ENCODE measurements around the gene PDGFRA.
"Not testable (repeated sequence)": the region's sequence is repeated elsewhere in the genome, so short reads cannot be mapped to it uniquely, and the experiment has no call there.

The PDGFRA gene

GRCh38 chr4:54228056-54228527 lies 1.0 kb upstream of the PDGFRA start:
- no peak for DNase-seq

GRCh38 chr4:54228546-54228945 lies 547 bp upstream of the PDGFRA start:
- DNase-seq: no peak

GRCh38 chr4:54229631-54230483 lies 764 bp downstream of the PDGFRA start:
- DNase-seq: no peak

- no peak for DNase-seq
These were observed 1.7 kb downstream of the PDGFRA start for GRCh38 chr4:54230484-54231418.

GRCh38 chr4:54231419-54231767 lies 2.3 kb downstream of the PDGFRA start:
- no peak for DNase-seq

GRCh38 chr4:54231768-54232688 lies 2.9 kb downstream of the PDGFRA start:
- no peak for DNase-seq

GRCh38 chr4:54233277-54233696 lies 4.2 kb downstream of the PDGFRA start:
- no peak for DNase-seq

GRCh38 chr4:54233697-54234496 lies 4.8 kb downstream of the PDGFRA start:
- peak; percentile 17 to 32 for DNase-seq

- DNase-seq: no peak
These were observed 5.6 kb downstream of the PDGFRA start for GRCh38 chr4:54234497-54235205.

GRCh38 chr4:54236316-54236715 lies 7.2 kb downstream of the PDGFRA start:
- not testable (repeated sequence) for DNase-seq

- no peak for DNase-seq
These were observed 8.7 kb downstream of the PDGFRA start for GRCh38 chr4:54237770-54238169.

GRCh38 chr4:54238389-54238788 lies 9.3 kb downstream of the PDGFRA start:
- no peak for DNase-seq

GRCh38 chr4:54241268-54241823 lies 12.3 kb downstream of the PDGFRA start:
- not testable (repeated sequence) for DNase-seq

- DNase-seq: not testable (repeated sequence)
These were observed 14.4 kb downstream of the PDGFRA start for GRCh38 chr4:54243541-54243940.

- not testable (repeated sequence) for DNase-seq
These were observed 23.2 kb downstream of the PDGFRA start for GRCh38 chr4:54252312-54252711.

- no peak for DNase-seq
These were observed 25.2 kb downstream of the PDGFRA start for GRCh38 chr4:54254116-54254914.

- DNase-seq: no peak
These were observed 25.8 kb downstream of the PDGFRA start for GRCh38 chr4:54254915-54255246.

- DNase-seq: no peak
These were observed 26.8 kb downstream of the PDGFRA start for GRCh38 chr4:54255881-54256280.
